ENCODE data around the gene GABRP. TPM values are rescaled to one million over a fixed set of nuclear protein-coding genes. Genes with fewer than 3 reads are reported as not detected.

Gene GABRP
- total and polyA plus RNA-seq, 8 donors = 0.07 to 4.0 (median 0.23) TPM; not detected in 1

GRCh38 chr5:170740551-170741205, 42.8 kb upstream of the GABRP start:
- no peak for DNase-seq
- Histone ChIP-seq H3K27ac (no peak overlapping the region), H3K27me3 (no peaks in the 10 kb centered on the region), H3K36me3 (no peaks in the 10 kb centered on the region), H3K9me3 (no peaks in the 10 kb centered on the region), H3K4me3 (no peak overlapping the region), H3K4me1 (peaks cover 0 to 13% (median 8%) of the 10 kb centered on the region in 3 donors)
- no peak for FAIRE-seq
- TF ChIP-seq CTCF (IDR thresholded peaks at IDR 0.05) = no peak
- WGBS, 2 donors = 81 to 86% methylated on average over 3 of the region's 3 CpGs
- intact Hi-C loops (cut with DNase I) = loop anchor here in 1 of 3 donors (10.0 kb wide), 1 partner anchor 54 kb away; no protein-coding TSS in a partner anchor
- no peak for ATAC-seq

GRCh38 chr5:170741801-170742200, 41.7 kb upstream of the GABRP start:
- Histone ChIP-seq H3K4me3 (no peak overlapping the region), H3K9me3 (no peaks in the 10 kb centered on the region), H3K27ac (no peak overlapping the region), H3K4me1 (peaks cover 0 to 13% (median 12%) of the 10 kb centered on the region in 3 donors), H3K27me3 (no peaks in the 10 kb centered on the region), H3K36me3 (no peaks in the 10 kb centered on the region)
- TF ChIP-seq CTCF (IDR thresholded peaks at IDR 0.05) = no peak
- DNase-seq (no peak), ATAC-seq (no peak), FAIRE-seq (no peak)
- intact Hi-C loops (cut with DNase I) = loop anchor here in 1 of 3 donors (10.0 kb wide), 1 partner anchor 53 kb away; no protein-coding TSS in a partner anchor
- WGBS, 2 donors = 66% methylated on average over 8 of the region's 8 CpGs

GRCh38 chr5:170743876-170744212, 39.7 kb upstream of the GABRP start:
- DNase-seq = no peak
- intact Hi-C loops (cut with DNase I) = loop anchor here in 2 of 3 donors (2.0 to 10.0 kb wide), 2 partner anchors 47 to 51 kb away; no protein-coding TSS in a partner anchor
- no peak overlapping the region for H3K27ac ChIP-seq
- 12 to 24% methylated on average over 12 of the region's 12 CpGs for WGBS, 2 donors
- H3K4me1 ChIP-seq = peaks cover 0 to 13% (median 12%) of the 10 kb centered on the region in 3 donors
- FAIRE-seq = no peak
- H3K27me3 ChIP-seq = no peaks in the 10 kb centered on the region
- TF ChIP-seq CTCF (IDR thresholded peaks at IDR 0.05) = no peak
- H3K36me3 ChIP-seq = no peaks in the 10 kb centered on the region
- no peak for ATAC-seq
- H3K9me3 ChIP-seq = no peaks in the 10 kb centered on the region
- no peak overlapping the region for H3K4me3 ChIP-seq

GRCh38 chr5:170745481-170746071, 37.9 kb upstream of the GABRP start:
- WGBS, 2 donors = 45 to 48% methylated on average over 12 of the region's 12 CpGs
- no peak for TF ChIP-seq CTCF (IDR thresholded peaks at IDR 0.05)
- H3K4me1 ChIP-seq = peaks cover 0 to 19% (median 12%) of the 10 kb centered on the region in 3 donors
- H3K36me3 ChIP-seq = no peaks in the 10 kb centered on the region
- no peak overlapping the region for H3K4me3 ChIP-seq
- FAIRE-seq (no peak), DNase-seq (peak; percentile 45 to 82 (median 55)), ATAC-seq (peak; percentile 32 to 74 (median 64))
- intact Hi-C loops (cut with DNase I) = loop anchor here (2.0 to 10.0 kb wide), 3 partner anchors 42 to 49 kb away; no protein-coding TSS in a partner anchor
- no peaks in the 10 kb centered on the region for H3K27me3 ChIP-seq
- peak overlapping the region; percentile 14 to 74 (median 68) for H3K27ac ChIP-seq
- H3K9me3 ChIP-seq = no peaks in the 10 kb centered on the region

Measured in pancreas (tissue), 10 donors.